Measurements from ENCODE around the gene GP1BB.

Gene GP1BB

GRCh38 chr22:19708321-19709011, 14.9 kb upstream of the GP1BB start:
- Histone ChIP-seq H4K20me1 (ENCODE audit: insufficient read depth, low read length) (no peaks in the 10 kb centered on the region), H3F3A (ENCODE audit: insufficient read depth, low read length) (no peaks in the 10 kb centered on the region), H3K79me2 (ENCODE audit: low read length) (no peaks in the 10 kb centered on the region), H3K27ac (ENCODE audit: low read length) (no peak overlapping the region), H3K9me3 (replicated peaks; ENCODE audit: insufficient read depth, low read length) (no peaks in the 10 kb centered on the region), H3K4me3 (ENCODE audit: low read length) (no peak overlapping the region), H3K9ac (ENCODE audit: low read length) (no peak overlapping the region), H2AFZ (ENCODE audit: low read length) (no peak overlapping the region), H3K27me3 (replicated peaks; ENCODE audit: insufficient read depth, low read length) (peaks cover 88% of the 10 kb centered on the region), H3K9me2 (replicated peaks; ENCODE audit: insufficient read depth, low read length) (no peaks in the 10 kb centered on the region), H3K4me2 (ENCODE audit: low read depth, low read length) (no peak overlapping the region), H3K36me3 (replicated peaks; ENCODE audit: insufficient read depth, low read length) (no peaks in the 10 kb centered on the region), H3K4me1 (ENCODE audit: low read length) (no peaks in the 10 kb centered on the region)
- no peak for DNase-seq
- TF ChIP-seq EZH2phosphoT487 (IDR thresholded peaks at IDR 0.05; ENCODE audit: low read length) (no peak), CTCF (IDR thresholded peaks at IDR 0.05; ENCODE audit: low read length) (no peak)

DNA sequence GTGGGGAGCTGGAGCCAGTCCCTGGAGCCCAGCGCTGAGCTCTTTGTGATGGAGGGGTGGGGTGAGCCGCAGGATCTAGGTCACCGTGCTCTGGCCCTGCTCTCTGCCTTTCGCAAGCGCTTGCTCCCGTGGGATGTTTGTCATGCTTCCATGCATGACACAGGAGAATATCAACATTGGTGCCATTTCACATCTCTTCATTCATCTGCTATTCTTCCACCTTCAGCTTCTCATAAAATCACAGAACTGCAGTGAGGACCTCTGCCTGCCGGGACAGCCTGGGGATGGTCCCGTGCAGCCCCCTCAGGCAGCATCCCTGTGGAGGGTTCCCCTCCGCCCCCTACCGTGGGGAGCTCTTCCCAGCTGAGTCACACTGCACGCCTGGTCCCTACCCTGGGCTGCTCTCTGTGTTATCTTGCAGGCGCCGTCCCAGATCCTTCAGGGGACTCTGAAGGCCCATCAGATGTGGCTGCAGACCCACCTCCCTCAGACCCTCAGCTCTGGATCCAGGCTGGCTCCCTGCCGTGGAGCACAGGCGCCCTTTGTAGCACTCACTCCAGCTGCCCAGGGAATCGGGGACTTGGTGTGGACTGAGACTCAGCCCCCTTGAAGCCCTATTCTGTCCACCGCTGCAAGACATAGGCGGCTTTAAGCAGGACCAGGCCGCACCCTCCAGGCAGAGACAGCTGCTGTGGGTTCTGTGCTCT, 14.1 kb upstream of the GP1BB start:
- Histone ChIP-seq H3K79me2 (ENCODE audit: low read length) (no peaks in the 10 kb centered on the region), H4K20me1 (ENCODE audit: insufficient read depth, low read length) (no peaks in the 10 kb centered on the region), H3K9me2 (replicated peaks; ENCODE audit: insufficient read depth, low read length) (no peaks in the 10 kb centered on the region), H3K9ac (ENCODE audit: low read length) (no peak overlapping the region), H3K9me3 (replicated peaks; ENCODE audit: insufficient read depth, low read length) (no peaks in the 10 kb centered on the region), H2AFZ (ENCODE audit: low read length) (no peak overlapping the region), H3K4me3 (ENCODE audit: low read length) (no peak overlapping the region), H3K36me3 (replicated peaks; ENCODE audit: insufficient read depth, low read length) (no peaks in the 10 kb centered on the region), H3F3A (ENCODE audit: insufficient read depth, low read length) (no peaks in the 10 kb centered on the region), H3K4me2 (ENCODE audit: low read depth, low read length) (no peak overlapping the region), H3K27ac (ENCODE audit: low read length) (no peak overlapping the region), H3K27me3 (replicated peaks; ENCODE audit: insufficient read depth, low read length) (peaks cover 88% of the 10 kb centered on the region), H3K4me1 (ENCODE audit: low read length) (no peaks in the 10 kb centered on the region)
- no peak for DNase-seq
- TF ChIP-seq EZH2phosphoT487 (IDR thresholded peaks at IDR 0.05; ENCODE audit: low read length) (no peak), CTCF (IDR thresholded peaks at IDR 0.05; ENCODE audit: low read length) (no peak), EZH2 (optimal IDR thresholded peaks at IDR 0.05; ENCODE audit: low read depth, low read length) (no peak)

DNA sequence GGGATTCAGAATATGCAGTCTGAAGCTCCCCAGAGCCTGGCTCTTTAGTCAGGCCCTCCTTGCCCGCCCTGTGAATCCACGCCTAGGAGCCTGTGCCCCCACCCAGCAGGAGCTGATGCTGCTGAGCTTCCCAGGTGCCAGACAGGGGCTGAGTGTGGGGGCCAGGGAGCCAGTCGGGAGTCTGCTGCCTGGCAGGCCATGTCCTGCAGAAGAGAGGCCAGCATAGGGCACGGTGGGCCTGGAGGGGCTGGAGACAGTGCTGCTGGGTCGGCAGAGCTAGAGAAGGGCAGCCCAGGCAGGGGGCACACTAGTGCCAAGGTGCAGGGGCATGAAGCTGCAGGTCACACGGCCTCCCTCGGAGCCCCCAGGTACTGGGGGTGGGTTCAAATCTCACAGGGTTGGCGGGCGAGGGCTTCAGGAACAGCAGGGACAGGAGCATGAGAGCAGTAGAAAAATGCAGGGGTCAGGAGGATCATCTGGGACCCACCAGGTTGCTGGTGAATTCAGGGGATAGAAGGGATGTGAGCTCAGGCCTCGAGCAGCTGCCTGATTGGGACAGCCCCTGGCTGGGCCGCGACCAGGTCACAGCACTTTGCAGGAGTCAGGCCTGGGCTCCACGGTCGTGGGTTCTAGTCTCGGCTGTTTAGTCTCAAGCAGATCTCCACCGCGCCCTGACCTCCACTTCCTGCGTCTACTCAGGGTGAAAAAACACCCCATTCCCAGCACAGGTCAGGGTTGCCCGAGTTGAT, 13.1 kb upstream of the GP1BB start:
- Histone ChIP-seq H3K9ac (ENCODE audit: low read length) (no peak overlapping the region), H3K79me2 (ENCODE audit: low read length) (no peaks in the 10 kb centered on the region), H3K4me2 (ENCODE audit: low read depth, low read length) (no peak overlapping the region), H4K20me1 (ENCODE audit: insufficient read depth, low read length) (no peaks in the 10 kb centered on the region), H3K27me3 (replicated peaks; ENCODE audit: insufficient read depth, low read length) (peaks cover 86% of the 10 kb centered on the region), H3K27ac (ENCODE audit: low read length) (no peak overlapping the region), H3F3A (ENCODE audit: insufficient read depth, low read length) (no peaks in the 10 kb centered on the region), H3K4me3 (ENCODE audit: low read length) (no peak overlapping the region), H3K9me2 (replicated peaks; ENCODE audit: insufficient read depth, low read length) (no peaks in the 10 kb centered on the region), H3K36me3 (replicated peaks; ENCODE audit: insufficient read depth, low read length) (no peaks in the 10 kb centered on the region), H2AFZ (ENCODE audit: low read length) (no peak overlapping the region), H3K9me3 (replicated peaks; ENCODE audit: insufficient read depth, low read length) (no peaks in the 10 kb centered on the region), H3K4me1 (ENCODE audit: low read length) (no peaks in the 10 kb centered on the region)
- DNase-seq, result no peak
- TF ChIP-seq EZH2 (optimal IDR thresholded peaks at IDR 0.05; ENCODE audit: low read depth, low read length) (no peak), EZH2phosphoT487 (IDR thresholded peaks at IDR 0.05; ENCODE audit: low read length) (no peak), CTCF (IDR thresholded peaks at IDR 0.05; ENCODE audit: low read length) (no peak)
